Activated CD8-positive, alpha-beta T cell treated with anti-CD3 and anti-CD28 coated beads, Interleukin-2, amount 10 ng/mL, durations not matched to agents 7 days and 5 days (primary cell): ENCODE results near the gene GNE. TPM values are rescaled to one million over a fixed set of nuclear protein-coding genes. Genes with fewer than 3 reads are reported as not detected.
"Not testable (repeated sequence)": the region's sequence is repeated elsewhere in the genome, so short reads cannot be mapped to it uniquely, and the experiment has no call there.

Source experiments
- ATAC-seq: fragments of 150-1000 bp; cut with Tn5 transposase; one replicate; pipeline ENCODE4 v1.10.0; 2021; ENCODE audit warnings: moderate library complexity
- CTCF ChIA-PET: fragments of 350-600 bp; sonication (Branson Sonifier 250); formaldehyde crosslinking; loops from one replicate; lab custom pipeline; 2021; ENCODE audit warnings: antibody characterized with exemption; lab: Charles Lee
- POLR2A ChIA-PET: fragments of 350-600 bp; sonication (Branson Sonifier 250); formaldehyde crosslinking; loops from one replicate; lab custom pipeline; 2021; ENCODE audit warnings: antibody characterized with exemption; lab: Charles Lee
- DNase-seq: peaks from one replicate; pipeline ENCODE4 v3.0.0-alpha.2; 2020
- H3K27ac Mint-ChIP-seq: one replicate; pipeline ENCODE4 v1.8.0; 2021; ENCODE audit warnings: mild to moderate bottlenecking, mixed read lengths
- H3K27me3 Mint-ChIP-seq: one replicate; pipeline ENCODE4 v1.8.0; 2021; ENCODE audit warnings: low read depth, mixed read lengths
- H3K36me3 Mint-ChIP-seq: one replicate; pipeline ENCODE4 v1.8.0; 2021; ENCODE audit warnings: low read depth, mixed read lengths
- H3K4me1 Mint-ChIP-seq: one replicate; pipeline ENCODE4 v1.8.0; 2021; ENCODE audit warnings: low read depth, mixed read lengths
- H3K4me3 Mint-ChIP-seq: one replicate; pipeline ENCODE4 v1.8.0; 2021; ENCODE audit warnings: mild to moderate bottlenecking, mixed read lengths
- H3K9me3 Mint-ChIP-seq: one replicate; pipeline ENCODE4 v1.8.0; 2022; ENCODE audit warnings: mixed read lengths; ENCODE audit not compliant: insufficient read depth
- total RNA-seq, 2 experiments: library from RNA; stranded (reverse); gene quantifications; one replicate each; pipeline ENCODE4 v1.2.3, GENCODE V29; 2021

GNE gene, protein sequence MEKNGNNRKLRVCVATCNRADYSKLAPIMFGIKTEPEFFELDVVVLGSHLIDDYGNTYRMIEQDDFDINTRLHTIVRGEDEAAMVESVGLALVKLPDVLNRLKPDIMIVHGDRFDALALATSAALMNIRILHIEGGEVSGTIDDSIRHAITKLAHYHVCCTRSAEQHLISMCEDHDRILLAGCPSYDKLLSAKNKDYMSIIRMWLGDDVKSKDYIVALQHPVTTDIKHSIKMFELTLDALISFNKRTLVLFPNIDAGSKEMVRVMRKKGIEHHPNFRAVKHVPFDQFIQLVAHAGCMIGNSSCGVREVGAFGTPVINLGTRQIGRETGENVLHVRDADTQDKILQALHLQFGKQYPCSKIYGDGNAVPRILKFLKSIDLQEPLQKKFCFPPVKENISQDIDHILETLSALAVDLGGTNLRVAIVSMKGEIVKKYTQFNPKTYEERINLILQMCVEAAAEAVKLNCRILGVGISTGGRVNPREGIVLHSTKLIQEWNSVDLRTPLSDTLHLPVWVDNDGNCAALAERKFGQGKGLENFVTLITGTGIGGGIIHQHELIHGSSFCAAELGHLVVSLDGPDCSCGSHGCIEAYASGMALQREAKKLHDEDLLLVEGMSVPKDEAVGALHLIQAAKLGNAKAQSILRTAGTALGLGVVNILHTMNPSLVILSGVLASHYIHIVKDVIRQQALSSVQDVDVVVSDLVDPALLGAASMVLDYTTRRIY
- 10 to 100 TPM; 15.2 to 16.1 TPM for total RNA-seq

DNA sequence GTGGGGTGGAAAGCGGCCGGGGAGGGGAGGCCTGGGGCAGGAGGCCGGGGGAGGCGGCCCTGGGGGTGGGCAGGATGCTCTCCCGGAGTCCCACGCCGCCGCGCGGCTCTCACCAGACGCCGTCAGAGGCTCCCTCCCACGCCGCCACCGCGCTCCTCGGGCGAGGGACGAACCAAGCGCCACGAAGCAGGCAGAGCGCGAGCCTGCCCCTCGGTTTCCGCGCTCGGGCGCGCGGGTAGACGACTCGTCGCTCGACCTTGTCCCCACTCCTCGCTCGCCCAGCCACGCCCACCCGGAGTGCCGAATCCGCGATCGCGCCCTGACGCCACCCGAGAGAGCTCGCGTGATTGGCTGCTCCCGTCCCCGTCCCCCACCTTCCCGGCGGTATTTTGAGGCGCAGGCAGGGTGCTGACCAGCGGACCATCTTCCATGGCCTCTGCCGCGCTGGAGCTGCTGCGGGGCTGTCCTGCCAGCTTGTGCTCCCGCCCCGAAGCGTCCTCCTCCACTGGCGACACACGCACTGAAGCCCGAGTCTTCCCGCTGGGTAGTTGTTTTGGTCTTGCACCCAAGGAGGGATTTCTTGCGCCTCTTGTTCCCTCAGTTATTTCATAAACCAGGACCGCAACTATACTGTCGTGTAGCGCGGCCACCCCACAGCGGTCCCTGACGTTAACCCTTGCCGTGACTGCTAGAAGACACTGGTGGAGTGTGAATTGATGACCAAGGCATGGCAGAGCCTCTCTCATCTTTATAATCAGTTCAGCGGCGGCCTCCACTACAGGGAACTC, at the start of gene GNE:
Gene GNE (minus strand): TSS at position 241 of the 788 bp plus-strand sequence. CDS start 9,093 bp downstream, outside the sequence.
- Mint-ChIP-seq H3K4me1 (peaks cover 15% of the 10 kb centered on the region), H3K9me3 (no peaks in the 10 kb centered on the region), H3K27me3 (no peaks in the 10 kb centered on the region), H3K4me3 (peak within 1 kb of the TSS; percentile 97), H3K36me3 (peaks cover 4% of the 10 kb centered on the region), H3K27ac (peak within 1 kb of the TSS; percentile 96)
- DNase-seq (peak; percentile 98), ATAC-seq (peak; percentile 87)
- ChIA-PET POLR2A (interaction anchor here (0.6 to 1.7 kb wide), 12 partner anchors 20 to 526 kb away, joined by 3 to 15 read pairs (median 3); partner anchors contain the start of genes CLTA, CREB3, RNF38 and TLN1), CTCF (interaction anchor here (1.4 to 2.9 kb wide), 4 partner anchors 10 to 149 kb away, joined by 5 to 10 read pairs (median 8); partner anchors contain the start of gene CLTA)

DNA sequence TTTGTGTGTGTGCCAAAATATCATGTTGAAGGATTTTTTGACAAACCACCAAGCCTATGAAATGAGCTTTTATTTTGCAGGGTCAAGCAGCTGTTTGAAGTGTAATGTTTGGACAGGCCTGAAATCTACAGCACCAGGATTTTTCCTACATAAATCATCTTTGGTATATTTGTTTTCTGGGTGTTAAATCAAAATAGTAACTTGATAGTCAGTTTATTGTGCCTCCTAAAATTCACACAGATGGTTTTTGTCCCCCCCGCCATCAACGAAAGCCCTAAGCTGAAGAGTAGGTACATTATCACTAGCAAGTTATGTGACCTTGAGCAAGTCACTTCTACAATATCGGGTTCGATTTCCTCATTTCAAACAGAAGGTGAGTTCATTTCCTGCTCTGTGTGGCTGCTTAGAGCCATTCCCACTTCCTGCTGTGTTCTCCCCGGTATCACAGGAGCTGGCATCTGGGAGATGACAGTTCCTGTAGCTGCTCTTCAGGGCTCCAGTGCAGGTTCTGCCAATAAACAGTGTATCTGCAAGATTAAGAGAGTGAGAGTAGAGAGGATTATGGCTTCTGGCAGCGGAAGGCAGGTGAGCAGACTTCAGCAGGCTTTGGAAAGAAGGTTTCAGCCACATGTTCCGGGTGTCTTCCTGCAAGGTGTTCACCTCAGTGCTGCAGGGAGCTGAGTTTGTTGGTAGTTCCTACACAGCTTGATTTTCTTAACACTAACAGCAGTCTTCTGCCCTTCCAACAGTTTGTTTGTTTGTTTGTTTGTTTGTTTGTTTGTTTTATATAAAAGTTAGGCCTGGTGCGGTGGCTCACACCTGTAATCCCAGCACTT, 48.4 kb upstream of the GNE start:
- Mint-ChIP-seq H3K9me3 (no peaks in the 10 kb centered on the region), H3K27me3 (no peaks in the 10 kb centered on the region), H3K4me3 (peak overlapping the region; percentile 27), H3K4me1 (peaks cover 11% of the 10 kb centered on the region), H3K27ac (peak overlapping the region; percentile 77), H3K36me3 (no peaks in the 10 kb centered on the region)
- POLR2A ChIA-PET, result interaction anchor here (1.2 kb wide), 1 partner anchor 13 kb away, joined by 3 read pairs; no protein-coding TSS in a partner anchor
- CTCF ChIA-PET, result interaction anchor here (0.7 to 2.9 kb wide), 3 partner anchors 22 to 422 kb away, joined by 3 to 12 read pairs (median 5); no protein-coding TSS in a partner anchor
- peak; percentile 27 for DNase-seq
- peak; percentile 57 for ATAC-seq

DNA sequence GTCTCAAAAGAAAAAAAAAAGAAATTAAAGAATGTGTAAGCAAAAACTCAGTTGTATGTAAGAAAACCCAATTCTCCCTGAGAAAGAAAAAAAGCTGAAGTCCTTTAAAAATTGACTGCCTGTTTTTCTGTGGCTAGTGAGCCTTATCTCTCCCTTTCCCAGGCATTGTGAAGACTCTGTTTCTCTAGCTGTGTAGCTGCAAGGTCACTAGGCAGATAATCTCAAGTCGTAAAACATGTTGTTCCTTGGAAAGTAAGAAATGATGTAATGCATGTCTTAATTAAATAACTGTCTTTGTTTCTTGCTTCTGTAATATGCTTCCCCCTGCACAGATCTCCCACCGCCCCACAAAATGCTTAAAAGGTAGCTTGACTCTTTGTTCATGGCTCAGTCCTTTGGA, 46.1 kb upstream of the GNE start:
- H3K27me3 Mint-ChIP-seq, H3K36me3 Mint-ChIP-seq, DNase-seq, H3K4me3 Mint-ChIP-seq, H3K9me3 Mint-ChIP-seq, CTCF ChIA-PET, ATAC-seq, H3K27ac Mint-ChIP-seq: not testable (repeated sequence)
- peaks cover 11% of the 10 kb centered on the region for H3K4me1 Mint-ChIP-seq
- POLR2A ChIA-PET, result interaction anchor here (0.7 kb wide), 1 partner anchor 306 kb away, joined by 5 read pairs; no protein-coding TSS in a partner anchor

DNA sequence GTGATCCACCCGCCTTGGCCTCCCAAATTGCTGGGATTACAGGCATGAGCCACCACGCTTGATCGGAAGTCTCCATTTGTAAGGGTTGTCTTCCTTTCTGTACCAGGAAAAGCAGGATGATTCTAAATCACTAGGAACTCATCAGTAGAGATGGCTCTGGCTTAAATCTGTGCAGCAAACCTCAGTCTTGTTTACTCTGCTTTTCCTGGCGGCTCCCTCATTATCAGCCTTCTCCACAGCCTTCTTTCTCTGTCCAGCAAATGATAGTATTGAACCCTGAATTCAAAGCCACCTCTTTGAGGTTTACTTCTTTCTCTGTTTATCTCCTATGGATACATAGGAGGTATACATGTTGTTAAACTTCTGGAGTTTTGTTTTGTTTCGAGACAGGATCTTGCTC, 43.0 kb upstream of the GNE start:
- DNase-seq (no peak), ATAC-seq (no peak)
- Mint-ChIP-seq H3K4me1 (peaks cover 3% of the 10 kb centered on the region), H3K9me3 (no peaks in the 10 kb centered on the region), H3K4me3 (no peak overlapping the region), H3K36me3 (no peaks in the 10 kb centered on the region), H3K27me3 (no peaks in the 10 kb centered on the region), H3K27ac (no peak overlapping the region)
- ChIA-PET POLR2A (no interaction called here), CTCF (no interaction called here)

DNA sequence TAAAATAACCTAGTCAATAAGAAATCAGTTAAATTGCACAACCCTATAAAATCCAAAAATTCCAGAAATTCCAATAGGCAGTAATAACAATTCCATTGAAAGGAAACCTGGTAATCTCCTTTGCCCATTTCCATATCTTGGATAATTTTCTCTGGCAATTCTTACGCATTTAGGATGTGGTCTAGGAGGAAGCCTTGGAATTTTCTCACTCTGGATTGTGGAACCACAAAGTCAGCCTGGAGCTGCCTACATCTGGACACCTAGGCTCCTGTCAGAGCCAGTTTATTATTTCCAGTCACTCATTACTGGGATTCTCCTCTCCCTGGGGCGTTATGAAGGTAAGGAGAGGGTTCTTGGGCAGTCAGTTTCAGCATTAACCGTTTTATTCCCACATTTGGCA, 40.3 kb upstream of the GNE start:
- Mint-ChIP-seq H3K36me3 (no peaks in the 10 kb centered on the region), H3K4me1 (no peaks in the 10 kb centered on the region), H3K4me3 (no peak overlapping the region), H3K27ac (no peak overlapping the region), H3K9me3 (no peaks in the 10 kb centered on the region), H3K27me3 (no peaks in the 10 kb centered on the region)
- ATAC-seq (no peak), DNase-seq (no peak)
- POLR2A ChIA-PET, result no interaction called here
- CTCF ChIA-PET, result no interaction called here

DNA sequence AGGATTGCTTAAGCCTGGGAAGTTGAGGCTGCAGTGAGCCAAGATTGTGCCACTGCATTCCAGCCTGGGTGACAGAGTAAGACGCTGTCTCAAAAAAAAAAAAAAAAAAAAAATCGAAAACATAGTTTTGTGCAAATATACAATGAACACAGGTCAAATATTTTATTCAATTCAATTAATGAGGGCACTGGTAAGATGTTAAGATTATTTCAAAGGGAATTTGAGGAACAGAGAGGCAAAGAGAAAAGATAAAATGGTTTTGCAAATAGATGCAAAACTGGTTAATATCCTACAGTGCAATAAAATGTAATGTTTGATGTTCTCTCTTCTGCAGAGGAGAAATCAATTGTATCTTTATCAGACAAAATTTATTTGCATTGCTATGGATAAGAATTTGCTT, 39.5 kb upstream of the GNE start:
- no peak for DNase-seq
- ChIA-PET CTCF (no interaction called here), POLR2A (no interaction called here)

DNA sequence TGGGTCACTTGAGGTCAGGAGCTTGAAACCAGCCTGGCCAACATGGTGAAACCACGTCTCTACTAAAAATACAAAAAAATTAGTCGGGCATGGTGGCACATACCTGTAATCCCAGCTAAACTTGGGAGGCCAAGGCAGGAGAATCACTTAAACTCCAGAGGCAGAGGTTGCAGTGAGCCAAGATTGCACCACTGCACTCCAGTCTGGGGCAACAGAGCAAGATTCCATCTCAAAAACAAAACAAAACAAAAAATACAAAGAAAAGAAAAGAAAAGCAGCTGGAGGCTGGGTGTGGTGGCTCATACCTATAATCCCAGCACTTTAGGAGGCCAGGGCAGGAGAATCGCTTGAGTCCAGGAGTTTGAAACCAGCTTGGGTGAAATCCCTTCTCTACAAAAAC, 36.7 kb upstream of the GNE start:
- CTCF ChIA-PET, H3K4me3 Mint-ChIP-seq, H3K4me1 Mint-ChIP-seq, DNase-seq, H3K27ac Mint-ChIP-seq, ATAC-seq, POLR2A ChIA-PET, H3K27me3 Mint-ChIP-seq, H3K36me3 Mint-ChIP-seq, H3K9me3 Mint-ChIP-seq: not testable (repeated sequence)

More for the DNA sequence above, 39.5 kb upstream of the GNE start:
- Mint-ChIP-seq H3K27ac (no peak overlapping the region), H3K27me3 (no peaks in the 10 kb centered on the region), H3K9me3 (no peaks in the 10 kb centered on the region), H3K36me3 (no peaks in the 10 kb centered on the region), H3K4me1 (no peaks in the 10 kb centered on the region), H3K4me3 (no peak overlapping the region)
- no peak for ATAC-seq

DNA sequence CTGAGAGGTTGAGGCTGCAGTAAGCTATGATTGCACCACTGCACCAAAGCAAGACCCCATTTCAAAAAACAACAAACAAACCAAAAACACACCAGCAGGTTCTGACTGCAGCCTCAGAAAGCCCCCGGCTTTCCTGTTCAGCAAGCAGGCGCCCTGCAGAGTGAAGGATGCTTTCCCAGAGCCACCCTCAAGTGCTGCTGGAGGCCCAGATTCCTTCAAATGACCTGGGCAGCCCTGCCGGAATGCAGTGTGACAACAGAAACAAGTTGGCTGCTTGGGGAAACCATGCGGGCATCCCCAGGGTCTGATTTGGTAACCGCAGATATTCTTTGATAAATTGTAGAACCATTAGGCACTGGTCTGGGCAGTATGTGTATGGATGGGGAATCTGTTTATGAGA, 35.7 kb upstream of the GNE start:
- Mint-ChIP-seq H3K27me3 (no peaks in the 10 kb centered on the region), H3K4me3 (no peak overlapping the region), H3K27ac (no peak overlapping the region), H3K9me3 (no peaks in the 10 kb centered on the region), H3K4me1 (no peaks in the 10 kb centered on the region), H3K36me3 (no peaks in the 10 kb centered on the region)
- POLR2A ChIA-PET, result no interaction called here
- CTCF ChIA-PET, result no interaction called here
- no peak for ATAC-seq
- DNase-seq, result no peak

DNA sequence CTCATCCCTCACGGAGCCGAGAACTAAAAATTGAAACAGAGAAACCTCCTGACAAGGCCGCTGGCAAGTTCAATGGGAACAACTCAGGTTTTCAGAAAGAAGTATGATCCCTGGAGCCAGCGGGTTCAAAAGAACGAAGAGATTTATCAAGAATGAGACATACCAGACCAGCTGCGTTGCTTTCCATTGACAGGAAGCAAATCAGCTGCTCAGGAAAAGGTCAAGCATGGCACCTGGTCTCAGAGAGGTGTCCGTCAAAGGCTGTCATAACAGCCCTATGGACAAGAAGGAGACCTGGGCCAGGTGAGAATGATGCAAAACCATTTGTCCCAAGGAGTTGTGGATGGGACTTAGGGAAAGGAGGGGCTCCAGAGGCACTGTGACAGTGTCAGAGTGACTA, 34.9 kb upstream of the GNE start:
- ChIA-PET CTCF (no interaction called here), POLR2A (no interaction called here)
- H3K9me3 Mint-ChIP-seq, result no peaks in the 10 kb centered on the region
- H3K36me3 Mint-ChIP-seq, result no peaks in the 10 kb centered on the region
- DNase-seq, result no peak
- no peak overlapping the region for H3K27ac Mint-ChIP-seq
- no peak overlapping the region for H3K4me3 Mint-ChIP-seq
- H3K27me3 Mint-ChIP-seq, result no peaks in the 10 kb centered on the region
- no peak for ATAC-seq
- H3K4me1 Mint-ChIP-seq, result peaks cover 2% of the 10 kb centered on the region

DNA sequence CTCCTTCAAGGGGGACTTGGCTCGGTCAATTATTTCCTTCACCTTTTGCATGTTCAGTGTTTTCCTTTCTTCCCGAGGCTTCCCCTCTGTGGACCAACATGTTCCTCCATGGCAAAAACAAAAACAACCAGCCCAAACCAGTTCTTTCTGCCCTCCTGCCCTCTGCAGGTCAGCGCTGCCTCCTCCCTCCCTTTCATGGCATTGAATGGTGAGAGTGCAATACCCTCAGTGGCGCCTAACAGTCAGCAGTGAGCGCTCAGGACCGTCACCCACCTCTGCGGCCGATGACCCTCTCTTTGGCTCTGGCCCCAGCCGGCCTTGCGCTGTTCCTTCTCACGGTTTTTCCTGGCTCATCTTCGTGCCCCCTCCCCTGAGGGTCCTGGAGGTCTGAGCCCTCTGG, 34.4 kb upstream of the GNE start:
- ATAC-seq (no peak), DNase-seq (no peak)
- POLR2A ChIA-PET, result no interaction called here
- no peak overlapping the region for H3K27ac Mint-ChIP-seq
- no peaks in the 10 kb centered on the region for H3K9me3 Mint-ChIP-seq
- H3K4me3 Mint-ChIP-seq, result no peak overlapping the region
- no peaks in the 10 kb centered on the region for H3K36me3 Mint-ChIP-seq
- no peaks in the 10 kb centered on the region for H3K27me3 Mint-ChIP-seq
- H3K4me1 Mint-ChIP-seq, result peaks cover 4% of the 10 kb centered on the region
- CTCF ChIA-PET, result no interaction called here

DNA sequence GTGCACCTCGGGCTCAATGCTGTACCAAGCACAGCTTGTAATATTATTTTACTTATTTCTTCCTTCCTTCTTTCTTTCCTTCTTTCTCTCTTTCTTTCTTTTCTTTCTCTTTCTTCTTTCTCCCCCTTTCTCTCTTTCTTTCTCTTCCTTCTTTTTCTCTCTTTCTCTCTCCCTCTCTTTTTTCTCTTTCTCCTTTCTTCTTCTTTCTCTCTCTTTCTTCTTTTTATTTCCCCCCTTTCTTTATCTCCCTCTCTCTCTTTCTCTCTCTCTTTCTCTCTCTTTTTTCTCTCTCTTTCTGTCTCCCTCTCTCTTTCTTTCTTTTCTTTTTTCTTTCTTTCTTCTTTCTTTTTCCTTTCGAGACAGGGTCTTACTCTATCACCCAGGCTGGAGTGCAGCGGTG, 32.7 kb upstream of the GNE start:
- POLR2A ChIA-PET, result no interaction called here

More for the DNA sequence above, 32.7 kb upstream of the GNE start:
- H3K36me3 Mint-ChIP-seq, result no peaks in the 10 kb centered on the region
- no peak for DNase-seq
- H3K4me1 Mint-ChIP-seq, result peaks cover 4% of the 10 kb centered on the region
- ATAC-seq, result no peak
- CTCF ChIA-PET, result no interaction called here
- H3K9me3 Mint-ChIP-seq, result no peaks in the 10 kb centered on the region
- H3K27ac Mint-ChIP-seq, result no peak overlapping the region
- H3K4me3 Mint-ChIP-seq, result no peak overlapping the region
- no peaks in the 10 kb centered on the region for H3K27me3 Mint-ChIP-seq
